H1 (cell line): Measurements from ENCODE around the gene GNG10. TPM values are rescaled to one million over a fixed set of nuclear protein-coding genes. Genes with fewer than 3 reads are reported as not detected.

Source experiments
- CTCF ChIA-PET: fragments of 300-600 bp; sonication (Branson Sonifier 250); formaldehyde crosslinking; loops from one replicate; lab custom pipeline; 2021; ENCODE audit not compliant: partially characterized antibody; lab: Charles Lee
- POLR2A ChIA-PET: fragments of 300-600 bp; sonication (Branson Sonifier 250); formaldehyde crosslinking; loops from one replicate; lab custom pipeline; 2021; ENCODE audit warnings: inconsistent platforms; ENCODE audit not compliant: partially characterized antibody; lab: Charles Lee
- DNase-seq, 2 experiments: peaks; one replicate each; pipeline versions ENCODE4 v3.0.0 to v3.0.0-alpha.2; 2010 to 2022; ENCODE audit warnings: low spot score in 2 of 2, low read depth in 1 of 2, mixed read lengths in 1 of 2
- FAIRE-seq: peaks from 2 replicates; lab custom pipeline; 2011; peaks lifted over from hg19 to GRCh38; lab: Jason Lieb, UNC
- H2AFZ ChIP-seq: 2 replicates; pipeline ENCODE4 v1.8.1; 2012; ENCODE audit warnings: low read length, inconsistent platforms
- H2AK5ac ChIP-seq: 2 replicates; pipeline ENCODE4 v1.6.1; 2013; ENCODE audit warnings: low read depth, low read length
- H2BK120ac ChIP-seq: replicated peaks from 2 replicates; pipeline ENCODE3; 2013; ENCODE audit warnings: low read depth, low read length, inconsistent platforms
- H2BK12ac ChIP-seq: 2 replicates; pipeline ENCODE4 v1.6.1; 2013; ENCODE audit warnings: low read depth, low read length
- H2BK15ac ChIP-seq: 2 replicates; pipeline ENCODE4 v1.6.1; 2013; ENCODE audit warnings: low read length
- H2BK20ac ChIP-seq: 2 replicates; pipeline ENCODE4 v1.6.1; 2013; ENCODE audit warnings: low read length
- H2BK5ac ChIP-seq: 2 replicates; pipeline ENCODE4 v1.6.1; 2013; ENCODE audit warnings: low read depth, low read length
- H3K14ac ChIP-seq: 2 replicates; pipeline ENCODE4 v1.6.1; 2013; ENCODE audit warnings: inconsistent platforms; ENCODE audit not compliant: insufficient read length
- H3K18ac ChIP-seq: 2 replicates; pipeline ENCODE4 v1.6.1; 2013; ENCODE audit warnings: low read length; ENCODE audit errors: extremely low read depth
- H3K23ac ChIP-seq: 2 replicates; pipeline ENCODE4 v1.6.1; 2013; ENCODE audit warnings: inconsistent platforms; ENCODE audit not compliant: insufficient read length
- H3K23me2 ChIP-seq: 2 replicates; pipeline ENCODE4 v1.6.1; 2013; ENCODE audit warnings: low read depth, low read length
- H3K27ac ChIP-seq: 2 replicates; pipeline ENCODE4 v1.6.1; 2011; ENCODE audit warnings: low read depth, low read length, inconsistent platforms
- H3K27me3 ChIP-seq, 4 experiments: replicated peaks in 1 of 4; 1 replicate in 1 of 4; 2 replicates in 3 of 4; pipeline versions ENCODE4 v1.6.1 to v1.8.1; 2011 to 2013; ENCODE audit warnings: low read length in 3 of 4, mild to moderate bottlenecking in 3 of 4, inconsistent platforms in 2 of 4, mixed read lengths in 2 of 4, moderate library complexity in 1 of 4; ENCODE audit not compliant: control insufficient read depth in 3 of 4, insufficient read depth in 3 of 4; ENCODE audit errors: extremely low read depth in 1 of 4
- H3K36me3 ChIP-seq, 4 experiments: 2 replicates each; pipeline versions ENCODE4 v1.6.1 to v1.8.1; 2011 to 2013; ENCODE audit warnings: mild to moderate bottlenecking in 4 of 4, low read length in 3 of 4, moderate library complexity in 2 of 4, control low read depth in 1 of 4, inconsistent platforms in 1 of 4; ENCODE audit not compliant: insufficient read depth in 4 of 4, control insufficient read depth in 2 of 4
- H3K4ac ChIP-seq: replicated peaks from 2 replicates; pipeline ENCODE3; 2013; ENCODE audit warnings: low read length, low read depth, mixed read lengths, inconsistent platforms; ENCODE audit not compliant: insufficient read length
- H3K4me1 ChIP-seq, 4 experiments: replicated peaks in 1 of 4; 1 replicate in 1 of 4; 2 replicates in 3 of 4; pipeline versions ENCODE4 v1.6.1 to v1.8.1; 2011 to 2013; ENCODE audit warnings: low read length in 3 of 4, inconsistent platforms in 2 of 4, mixed read lengths in 1 of 4; ENCODE audit not compliant: insufficient read depth in 4 of 4, control insufficient read depth in 3 of 4
- H3K4me2 ChIP-seq, 2 experiments: 2 replicates each; pipeline versions ENCODE4 v1.6.1 to v1.8.1; 2011 to 2013; ENCODE audit warnings: low read depth in 2 of 2, low read length in 2 of 2, control low read depth in 1 of 2, inconsistent platforms in 1 of 2, mild to moderate bottlenecking in 1 of 2; ENCODE audit not compliant: insufficient read depth in 1 of 2
- H3K4me3 ChIP-seq, 4 experiments: fragments of 200-600, 300-600 bp in 1 of 4; sonication (generic), shearing (Covaris generic), sonication (Bioruptor Twin) in 1 of 4; 2 replicates each; pipeline versions ENCODE4 v1.5.1 to v1.8.1; 2011 to 2016; ENCODE audit warnings: low read length in 4 of 4, low read depth in 3 of 4, control low read depth in 2 of 4, inconsistent platforms in 2 of 4, mild to moderate bottlenecking in 2 of 4, mixed read lengths in 1 of 4, moderate library complexity in 1 of 4; ENCODE audit not compliant: insufficient read depth in 2 of 4; ENCODE audit errors: extremely low read depth in 1 of 4
- H3K56ac ChIP-seq: replicated peaks from 2 replicates; pipeline ENCODE3; 2013; ENCODE audit warnings: low read depth, mild to moderate bottlenecking, mixed read lengths, low read length, inconsistent platforms; ENCODE audit not compliant: insufficient read length
- H3K79me1 ChIP-seq: 2 replicates; pipeline ENCODE4 v1.6.1; 2013; ENCODE audit warnings: low read depth, low read length, control low read depth
- H3K79me2 ChIP-seq, 2 experiments: 2 replicates each; pipeline versions ENCODE4 v1.6.1 to v1.8.1; 2012 to 2013; ENCODE audit warnings: low read length in 2 of 2, mild to moderate bottlenecking in 2 of 2, inconsistent platforms in 1 of 2; ENCODE audit not compliant: insufficient read depth in 2 of 2, control insufficient read depth in 1 of 2
- H3K9ac ChIP-seq, 4 experiments: replicated peaks in 1 of 4; 1 replicate in 1 of 4; 2 replicates in 3 of 4; pipeline versions ENCODE4 v1.6.1 to v1.8.1; 2011 to 2013; ENCODE audit warnings: low read depth in 3 of 4, low read length in 3 of 4, control low read depth in 2 of 4, mild to moderate bottlenecking in 2 of 4, moderate library complexity in 2 of 4, inconsistent platforms in 1 of 4; ENCODE audit errors: extremely low read depth in 1 of 4
- H3K9me3 ChIP-seq, 2 experiments: 2 replicates each; pipeline versions ENCODE4 v1.6.1 to v1.8.1; 2012 to 2013; ENCODE audit warnings: mild to moderate bottlenecking in 2 of 2, moderate library complexity in 2 of 2, control low read depth in 1 of 2, inconsistent platforms in 1 of 2, low read depth in 1 of 2, low read length in 1 of 2, mixed read lengths in 1 of 2; ENCODE audit not compliant: insufficient read depth in 2 of 2
- H4K20me1 ChIP-seq, 2 experiments: replicated peaks in 1 of 2; 2 replicates each; pipeline versions ENCODE3 to v1.8.1; 2011 to 2013; ENCODE audit warnings: inconsistent platforms in 2 of 2, low read length in 2 of 2, mild to moderate bottlenecking in 1 of 2; ENCODE audit not compliant: insufficient read depth in 2 of 2, control insufficient read depth in 1 of 2
- H4K5ac ChIP-seq: 2 replicates; pipeline ENCODE4 v1.6.1; 2013; ENCODE audit warnings: low read length, low read depth, mixed read lengths, inconsistent platforms; ENCODE audit not compliant: insufficient read length
- H4K8ac ChIP-seq: 2 replicates; pipeline ENCODE4 v1.8.0; 2013; ENCODE audit warnings: mild to moderate bottlenecking, moderate library complexity, low read length, inconsistent platforms; ENCODE audit not compliant: insufficient read depth; ENCODE audit errors: extremely low read depth
- H4K91ac ChIP-seq: replicated peaks from 2 replicates; pipeline ENCODE3; 2013; ENCODE audit warnings: low read length, mixed read lengths, inconsistent platforms; ENCODE audit not compliant: insufficient read length
- BACH1 ChIP-seq: IDR thresholded peaks from 2 replicates; pipeline ENCODE4 v1.6.1; 2012; ENCODE audit warnings: low read length, improper control_type of control experiment
- MAFK ChIP-seq: IDR thresholded peaks from 2 replicates; pipeline ENCODE4 v1.6.1; 2012; ENCODE audit warnings: low read depth, mild to moderate bottlenecking, improper control_type of control experiment, low read length
- NRF1 ChIP-seq: IDR thresholded peaks from 2 replicates; pipeline ENCODE4 v1.6.1; 2011; ENCODE audit warnings: mild to moderate bottlenecking, low read depth, low read length, improper control_type of control experiment
- POLR2AphosphoS5 ChIP-seq: IDR thresholded peaks from 2 replicates; pipeline ENCODE4 v1.6.1; 2011; ENCODE audit warnings: low read depth, low read length
- SIX5 ChIP-seq: IDR thresholded peaks from 2 replicates; pipeline ENCODE4 v1.6.1; 2011; ENCODE audit warnings: mild to moderate bottlenecking, low read depth, low read length
- TAF7 ChIP-seq: optimal IDR thresholded peaks from 2 replicates; pipeline ENCODE3; 2011; ENCODE audit warnings: low read depth, mild to moderate bottlenecking, inconsistent platforms, low read length, moderate library complexity, borderline replicate concordance
- TBP ChIP-seq: IDR thresholded peaks from 2 replicates; pipeline ENCODE4 v1.6.1; 2011; ENCODE audit warnings: low read depth, low read length, improper control_type of control experiment
- WGBS, 2 experiments: shearing (Covaris generic) in 1 of 2; methylation state at CpG; one replicate each; pipeline versions ENCODE4 v1.1.6 to v1.1.7; 2013 to 2015; ENCODE audit warnings: low lambda C conversion rate in 2 of 2, mixed read lengths in 2 of 2, inconsistent platforms in 1 of 2, low coverage in 1 of 2, missing lambda C conversion rate in 1 of 2; ENCODE audit not compliant: insufficient replicate concordance in 2 of 2, insufficient coverage in 1 of 2, insufficient read length in 1 of 2; ENCODE audit errors: extremely low coverage in 1 of 2, missing lambda C conversion rate in 1 of 2; 5-methylcytosine and 5-hydroxymethylcytosine counted together
- polyA plus RNA-seq, 7 experiments: library from polyadenylated mRNA; depleted of rRNA in 3 of 7; stranded (reverse) in 5 of 7; unstranded in 2 of 7; fragments of >200 nt in 5 of 7; fragments of 200-250 nt in 2 of 7; gene quantifications; 1 replicate in 5 of 7; 2 replicates in 1 of 7; 4 replicates in 1 of 7; pipeline versions ENCODE4 v1.2.1 to v1.2.3, GENCODE V29; 2011 to 2013; ENCODE audit warnings: missing spikeins in 2 of 7, mixed read lengths in 2 of 7
- total RNA-seq: library from RNA; stranded (reverse); fragmentation: NEBNext Ultra II Directional; extraction: Animal tissue kit (Norgen Biotek cat#: 25700); gene quantifications from 2 replicates; pipeline ENCODE4 v1.2.1, GENCODE V29; 2021

GNG10 gene
- total and polyA plus RNA-seq, 2 of the 8 experiments (the other 6 are each of a cell fraction or from before 2014, with no cell fraction given): 24.7 to 28.5 TPM

GRCh38 chr9:111644195-111644772 lies 17.1 kb upstream of the GNG10 start:
- DNase-seq (no peak), FAIRE-seq (no peak)
- Histone ChIP-seq H2BK20ac (no peak overlapping the region), H2BK5ac (no peak overlapping the region), H3K4me2 (no peak overlapping the region), H2AFZ (no peak overlapping the region), H3K9ac (no peak overlapping the region), H3K4me3 (no peak overlapping the region), H2BK120ac (no peak overlapping the region), H4K91ac (no peak overlapping the region), H2AK5ac (no peak overlapping the region), H3K79me1 (no peaks in the 10 kb centered on the region), H3K79me2 (peaks cover 0 to 4% of the 10 kb centered on the region in 2 experiments; a peak in 2 of 4 replicates), H3K14ac (no peak overlapping the region), H3K18ac (no peak overlapping the region), H3K9me3 (no peaks in the 10 kb centered on the region), H4K8ac (no peak overlapping the region), H3K23ac (no peak overlapping the region), H4K20me1 (peaks cover 0 to 2% of the 10 kb centered on the region in 2 experiments), H3K36me3 (peaks cover 0 to 17% (median 4%) of the 10 kb centered on the region in 4 experiments; a peak in 5 of 8 replicates), H3K23me2 (no peaks in the 10 kb centered on the region), H3K27me3 (no peaks in the 10 kb centered on the region), H4K5ac (no peak overlapping the region), H3K4ac (no peak overlapping the region), H3K56ac (no peak overlapping the region), H2BK12ac (no peak overlapping the region), H2BK15ac (no peak overlapping the region), H3K27ac (no peak overlapping the region), H3K4me1 (no peaks in the 10 kb centered on the region)
- ChIA-PET CTCF (interaction anchor here (0.6 to 1.1 kb wide), 4 partner anchors 15 to 786 kb away, joined by 3 to 4 read pairs (median 4); no protein-coding TSS in a partner anchor), POLR2A (interaction anchor here (0.8 to 1.4 kb wide), 2 partner anchors 11 to 13 kb away, joined by 3 to 7 read pairs; partner anchors contain the start of gene DNAJC25)
- 92% methylated on average over 8 of the region's 8 CpGs; no CpG with 5 or more reads in 1 of the 2 experiments for WGBS, 2 experiments
- TF ChIP-seq POLR2AphosphoS5: no peak
- TF ChIP-seq MAFK: no peak
- TF ChIP-seq TAF7: no peak
- TF ChIP-seq SIX5: no peak
- no peak for TF ChIP-seq BACH1
- TF ChIP-seq NRF1: no peak
- TF ChIP-seq TBP: no peak
